ENCODE data around the gene NECTIN1.

NECTIN1 gene

DNA sequence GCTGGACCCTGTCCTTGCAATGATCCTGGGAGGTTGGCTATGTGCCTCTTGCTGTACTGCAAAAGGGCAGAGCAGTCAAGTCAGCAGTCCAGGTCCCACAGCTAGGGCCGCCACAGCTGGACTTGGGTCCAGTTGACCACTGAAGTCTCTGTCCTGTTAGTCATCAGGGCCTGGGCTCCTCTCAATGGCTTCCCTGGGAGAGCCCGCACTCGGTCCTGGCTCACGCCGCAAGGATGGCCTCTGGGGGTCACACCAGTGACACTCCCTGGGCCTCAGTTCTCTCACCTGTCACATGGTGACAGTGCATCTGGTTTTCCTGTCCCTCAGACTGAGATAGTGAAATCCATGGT, 85.1 kb downstream of the NECTIN1 start:
- Histone ChIP-seq H3K4me1 (ENCODE audit: control insufficient read depth, insufficient read depth, low read length) (peaks cover 34% of the 10 kb centered on the region), H3K9me3 (ENCODE audit: control insufficient read depth, low read length) (no peaks in the 10 kb centered on the region), H3K27me3 (ENCODE audit: control insufficient read depth, insufficient read depth, low read length, poor library complexity, severe bottlenecking) (no peaks in the 10 kb centered on the region), H3K36me3 (ENCODE audit: control insufficient read depth, insufficient read depth, low read length) (no peaks in the 10 kb centered on the region), H3K4me3 (ENCODE audit: insufficient read depth, low read depth, low read length) (no peak overlapping the region), H3K27ac (ENCODE audit: insufficient read depth, low read depth, low read length, poor library complexity, severe bottlenecking) (no peak overlapping the region)
- WGBS, 2 experiments, result 90 to 91% methylated on average over 5 of the region's 5 CpGs

GRCh38 chr11:119643212-119643875, 85.7 kb downstream of the NECTIN1 start:
- H3K9me3 ChIP-seq (ENCODE audit: control insufficient read depth, low read length), result no peaks in the 10 kb centered on the region

GRCh38 chr11:119641983-119642745, 86.8 kb downstream of the NECTIN1 start:
- Histone ChIP-seq H3K27me3 (ENCODE audit: control insufficient read depth, insufficient read depth, low read length, poor library complexity, severe bottlenecking) (no peaks in the 10 kb centered on the region), H3K27ac (ENCODE audit: insufficient read depth, low read depth, low read length, poor library complexity, severe bottlenecking) (no peak overlapping the region), H3K4me3 (ENCODE audit: insufficient read depth, low read depth, low read length) (no peak overlapping the region), H3K9me3 (ENCODE audit: control insufficient read depth, low read length) (no peaks in the 10 kb centered on the region), H3K4me1 (ENCODE audit: control insufficient read depth, insufficient read depth, low read length) (peaks cover 31% of the 10 kb centered on the region), H3K36me3 (ENCODE audit: control insufficient read depth, insufficient read depth, low read length) (no peaks in the 10 kb centered on the region)
- 74 to 76% methylated on average over 10 to 11 of the region's 12 CpGs for WGBS, 2 experiments

More at GRCh38 chr11:119643212-119643875, 85.7 kb downstream of the NECTIN1 start:
- H3K4me3 ChIP-seq (ENCODE audit: insufficient read depth, low read depth, low read length), result no peak overlapping the region
- peaks cover 34% of the 10 kb centered on the region for H3K4me1 ChIP-seq (ENCODE audit: control insufficient read depth, insufficient read depth, low read length)
- H3K27ac ChIP-seq (ENCODE audit: insufficient read depth, low read depth, low read length, poor library complexity, severe bottlenecking), result no peak overlapping the region
- no peaks in the 10 kb centered on the region for H3K27me3 ChIP-seq (ENCODE audit: control insufficient read depth, insufficient read depth, low read length, poor library complexity, severe bottlenecking)
- WGBS, 2 experiments, result 67 to 79% methylated on average over 10 of the region's 10 CpGs
- H3K36me3 ChIP-seq (ENCODE audit: control insufficient read depth, insufficient read depth, low read length), result no peaks in the 10 kb centered on the region

- Histone ChIP-seq H3K27me3 (ENCODE audit: control insufficient read depth, insufficient read depth, low read length, poor library complexity, severe bottlenecking) (no peaks in the 10 kb centered on the region), H3K4me3 (ENCODE audit: insufficient read depth, low read depth, low read length) (no peak overlapping the region), H3K9me3 (ENCODE audit: control insufficient read depth, low read length) (no peaks in the 10 kb centered on the region), H3K27ac (ENCODE audit: insufficient read depth, low read depth, low read length, poor library complexity, severe bottlenecking) (no peak overlapping the region), H3K36me3 (ENCODE audit: control insufficient read depth, insufficient read depth, low read length) (no peaks in the 10 kb centered on the region), H3K4me1 (ENCODE audit: control insufficient read depth, insufficient read depth, low read length) (peaks cover 28% of the 10 kb centered on the region)
- 71 to 81% methylated on average over 4 to 6 of the region's 6 CpGs for WGBS, 2 experiments
These were observed 88.5 kb downstream of the NECTIN1 start for GRCh38 chr11:119640541-119640940.

DNA sequence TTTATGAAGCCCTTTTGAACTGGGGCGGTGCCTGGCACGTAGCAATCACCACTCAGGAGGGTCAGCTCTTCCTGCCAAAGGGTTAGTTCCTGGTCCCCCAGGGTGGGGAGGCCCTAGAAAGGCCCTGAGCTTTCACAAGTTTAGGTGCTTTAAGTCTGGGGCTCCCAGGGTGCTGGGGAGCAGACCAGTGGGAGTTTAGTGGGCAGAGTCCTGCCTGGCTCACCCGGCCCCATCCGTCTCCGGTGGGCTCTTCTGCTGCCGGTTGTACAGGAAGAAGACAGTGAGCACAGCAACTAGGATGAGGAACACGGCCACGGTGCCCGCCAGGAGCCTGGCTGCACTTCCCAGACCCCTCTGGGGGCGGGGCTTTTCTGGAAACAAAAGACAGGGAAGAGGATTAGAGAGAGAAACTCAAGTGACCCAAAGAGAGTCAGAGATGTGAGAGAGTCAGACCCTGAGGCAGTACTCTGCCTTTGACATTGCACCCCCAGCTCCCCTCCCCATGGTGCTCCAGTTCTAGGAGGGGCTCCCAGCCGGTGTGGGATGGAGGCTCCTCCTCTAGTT, 89.3 kb downstream of the NECTIN1 start:
- Histone ChIP-seq H3K27me3 (ENCODE audit: control insufficient read depth, insufficient read depth, low read length, poor library complexity, severe bottlenecking) (no peaks in the 10 kb centered on the region), H3K27ac (ENCODE audit: insufficient read depth, low read depth, low read length, poor library complexity, severe bottlenecking) (no peak overlapping the region), H3K4me3 (ENCODE audit: insufficient read depth, low read depth, low read length) (no peak overlapping the region), H3K4me1 (ENCODE audit: control insufficient read depth, insufficient read depth, low read length) (peaks cover 28% of the 10 kb centered on the region), H3K9me3 (ENCODE audit: control insufficient read depth, low read length) (no peaks in the 10 kb centered on the region), H3K36me3 (ENCODE audit: control insufficient read depth, insufficient read depth, low read length) (no peaks in the 10 kb centered on the region)
- WGBS, 2 experiments, result 65 to 67% methylated on average over 11 of the region's 11 CpGs

GRCh38 chr11:119638851-119639250, 90.1 kb downstream of the NECTIN1 start:
- peaks cover 24% of the 10 kb centered on the region for H3K4me1 ChIP-seq (ENCODE audit: control insufficient read depth, insufficient read depth, low read length)
- 82 to 84% methylated on average over 11 of the region's 11 CpGs for WGBS, 2 experiments
- H3K36me3 ChIP-seq (ENCODE audit: control insufficient read depth, insufficient read depth, low read length), result no peaks in the 10 kb centered on the region
- no peaks in the 10 kb centered on the region for H3K9me3 ChIP-seq (ENCODE audit: control insufficient read depth, low read length)
- H3K4me3 ChIP-seq (ENCODE audit: insufficient read depth, low read depth, low read length), result no peak overlapping the region
- H3K27me3 ChIP-seq (ENCODE audit: control insufficient read depth, insufficient read depth, low read length, poor library complexity, severe bottlenecking), result no peaks in the 10 kb centered on the region
- no peak overlapping the region for H3K27ac ChIP-seq (ENCODE audit: insufficient read depth, low read depth, low read length, poor library complexity, severe bottlenecking)

GRCh38 chr11:119637481-119637880, 91.5 kb downstream of the NECTIN1 start:
- Histone ChIP-seq H3K9me3 (ENCODE audit: control insufficient read depth, low read length) (no peaks in the 10 kb centered on the region), H3K4me3 (ENCODE audit: insufficient read depth, low read depth, low read length) (no peak overlapping the region), H3K27me3 (ENCODE audit: control insufficient read depth, insufficient read depth, low read length, poor library complexity, severe bottlenecking) (no peaks in the 10 kb centered on the region), H3K36me3 (ENCODE audit: control insufficient read depth, insufficient read depth, low read length) (no peaks in the 10 kb centered on the region), H3K27ac (ENCODE audit: insufficient read depth, low read depth, low read length, poor library complexity, severe bottlenecking) (no peak overlapping the region), H3K4me1 (ENCODE audit: control insufficient read depth, insufficient read depth, low read length) (peaks cover 12% of the 10 kb centered on the region)
- 88 to 91% methylated on average over 4 of the region's 4 CpGs for WGBS, 2 experiments

- Histone ChIP-seq H3K27ac (ENCODE audit: insufficient read depth, low read depth, low read length, poor library complexity, severe bottlenecking) (no peak overlapping the region), H3K4me1 (ENCODE audit: control insufficient read depth, insufficient read depth, low read length) (peaks cover 9% of the 10 kb centered on the region), H3K27me3 (ENCODE audit: control insufficient read depth, insufficient read depth, low read length, poor library complexity, severe bottlenecking) (no peaks in the 10 kb centered on the region), H3K4me3 (ENCODE audit: insufficient read depth, low read depth, low read length) (no peak overlapping the region), H3K36me3 (ENCODE audit: control insufficient read depth, insufficient read depth, low read length) (no peaks in the 10 kb centered on the region), H3K9me3 (ENCODE audit: control insufficient read depth, low read length) (no peaks in the 10 kb centered on the region)
- 91 to 92% methylated on average over 8 of the region's 8 CpGs for WGBS, 2 experiments
These were observed 93.2 kb downstream of the NECTIN1 start for GRCh38 chr11:119635776-119636175.

DNA sequence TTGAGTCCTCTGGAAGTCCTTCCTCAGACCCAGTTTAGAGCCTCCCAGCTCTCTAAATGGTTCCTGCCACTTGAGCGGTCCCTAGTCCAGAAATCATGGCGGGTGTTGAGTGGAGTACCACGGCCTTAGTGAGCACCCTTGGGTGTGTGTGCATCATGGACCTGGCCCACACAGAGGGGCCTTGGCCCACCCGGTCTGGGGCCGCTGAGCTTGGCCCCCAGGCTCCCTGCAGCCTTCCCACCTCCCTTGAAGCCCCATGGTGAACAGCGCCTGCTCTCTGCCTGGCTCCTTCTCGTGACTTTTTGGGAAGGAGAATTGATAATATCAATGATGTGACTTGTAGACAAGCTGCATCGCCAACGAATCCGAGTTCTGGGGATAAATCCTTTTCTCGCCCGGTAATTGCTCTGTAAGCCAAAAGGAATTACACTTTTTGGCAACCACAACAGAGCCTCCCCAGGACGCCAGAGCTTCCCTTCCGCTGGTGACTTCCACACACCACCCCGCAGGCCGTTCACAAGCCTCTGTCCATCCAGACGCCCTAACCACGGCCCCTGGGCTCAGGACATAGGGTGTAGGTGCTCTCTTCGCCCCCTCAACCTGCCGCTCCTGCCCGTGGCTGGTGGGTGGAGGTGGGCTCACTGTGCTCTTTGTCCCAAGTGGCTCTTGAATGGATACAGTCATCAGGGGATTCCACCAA, 93.8 kb downstream of the NECTIN1 start:
- Histone ChIP-seq H3K4me3 (ENCODE audit: insufficient read depth, low read depth, low read length) (no peak overlapping the region), H3K9me3 (ENCODE audit: control insufficient read depth, low read length) (no peaks in the 10 kb centered on the region), H3K4me1 (ENCODE audit: control insufficient read depth, insufficient read depth, low read length) (peaks cover 8% of the 10 kb centered on the region), H3K36me3 (ENCODE audit: control insufficient read depth, insufficient read depth, low read length) (no peaks in the 10 kb centered on the region), H3K27ac (ENCODE audit: insufficient read depth, low read depth, low read length, poor library complexity, severe bottlenecking) (no peak overlapping the region), H3K27me3 (ENCODE audit: control insufficient read depth, insufficient read depth, low read length, poor library complexity, severe bottlenecking) (no peaks in the 10 kb centered on the region)
- WGBS, 2 experiments, result 87 to 88% methylated on average over 21 of the region's 21 CpGs

GRCh38 chr11:119634301-119634700, 94.7 kb downstream of the NECTIN1 start:
- H3K36me3 ChIP-seq (ENCODE audit: control insufficient read depth, insufficient read depth, low read length), result no peaks in the 10 kb centered on the region
- H3K4me1 ChIP-seq (ENCODE audit: control insufficient read depth, insufficient read depth, low read length), result peaks cover 14% of the 10 kb centered on the region
- no peaks in the 10 kb centered on the region for H3K27me3 ChIP-seq (ENCODE audit: control insufficient read depth, insufficient read depth, low read length, poor library complexity, severe bottlenecking)
- no peak overlapping the region for H3K27ac ChIP-seq (ENCODE audit: insufficient read depth, low read depth, low read length, poor library complexity, severe bottlenecking)
- no peaks in the 10 kb centered on the region for H3K9me3 ChIP-seq (ENCODE audit: control insufficient read depth, low read length)
- H3K4me3 ChIP-seq (ENCODE audit: insufficient read depth, low read depth, low read length), result no peak overlapping the region
- 91% methylated on average over 15 of the region's 15 CpGs for WGBS, 2 experiments
